Skeletal muscle satellite cell (primary cell): ENCODE measurements around the gene NAP1L4.

Experiments
- H3K27me3 ChIP-seq: 2 replicates; pipeline ENCODE4 v1.7.0; 2013; ENCODE audit warnings: low read length; ENCODE audit not compliant: control insufficient read depth, insufficient read depth
- H3K36me3 ChIP-seq: 2 replicates; pipeline ENCODE4 v1.7.0; 2013; ENCODE audit warnings: mild to moderate bottlenecking, control low read depth, low read length; ENCODE audit not compliant: insufficient read depth
- H3K4me1 ChIP-seq: 2 replicates; pipeline ENCODE4 v1.7.0; 2013; ENCODE audit warnings: low read length; ENCODE audit not compliant: control insufficient read depth, insufficient read depth
- H3K4me2 ChIP-seq: 2 replicates; pipeline ENCODE4 v1.7.0; 2013; ENCODE audit warnings: mild to moderate bottlenecking, low read length
- H3K4me3 ChIP-seq: 2 replicates; pipeline ENCODE4 v1.7.0; 2013; ENCODE audit warnings: low read length
- H3K9ac ChIP-seq: 2 replicates; pipeline ENCODE4 v1.7.0; 2013; ENCODE audit warnings: mild to moderate bottlenecking, low read depth, low read length, moderate library complexity
- H3K9me3 ChIP-seq: replicated peaks from 2 replicates; pipeline ENCODE4 v1.7.0; 2013; ENCODE audit warnings: mild to moderate bottlenecking, control low read depth, low read length

Gene NAP1L4

GRCh38 chr11:2990617-2991451 lies 1.3 kb downstream of the NAP1L4 start:
- H3K27me3 ChIP-seq, result no peaks in the 10 kb centered on the region
- H3K4me3 ChIP-seq, result peak overlapping the region; percentile 80
- H3K4me2 ChIP-seq, result peak overlapping the region; percentile 88
- H3K36me3 ChIP-seq, result peaks cover 3% of the 10 kb centered on the region
- H3K4me1 ChIP-seq, result peaks cover 29% of the 10 kb centered on the region
- H3K9ac ChIP-seq, result peak overlapping the region; percentile 91
- H3K9me3 ChIP-seq, result no peaks in the 10 kb centered on the region

- Histone ChIP-seq H3K4me3 (peak overlapping the region; percentile 80), H3K9me3 (no peaks in the 10 kb centered on the region), H3K4me1 (peaks cover 29% of the 10 kb centered on the region), H3K9ac (peak overlapping the region; percentile 91), H3K4me2 (peak overlapping the region; percentile 88), H3K36me3 (peaks cover 3% of the 10 kb centered on the region), H3K27me3 (no peaks in the 10 kb centered on the region)
These were observed 2.6 kb downstream of the NAP1L4 start for GRCh38 chr11:2989551-2989950.

GRCh38 chr11:2989006-2989405 lies 3.1 kb downstream of the NAP1L4 start:
- no peaks in the 10 kb centered on the region for H3K27me3 ChIP-seq
- peaks cover 29% of the 10 kb centered on the region for H3K4me1 ChIP-seq

GRCh38 chr11:2987881-2988861 lies 4.0 kb downstream of the NAP1L4 start:
- Histone ChIP-seq H3K27me3 (no peaks in the 10 kb centered on the region), H3K9ac (peak overlapping the region; percentile 91), H3K4me3 (peak overlapping the region; percentile 24), H3K9me3 (no peaks in the 10 kb centered on the region), H3K4me2 (peak overlapping the region; percentile 88), H3K36me3 (peaks cover 3% of the 10 kb centered on the region), H3K4me1 (peaks cover 29% of the 10 kb centered on the region)

More at GRCh38 chr11:2989006-2989405, 3.1 kb downstream of the NAP1L4 start:
- peaks cover 3% of the 10 kb centered on the region for H3K36me3 ChIP-seq
- no peaks in the 10 kb centered on the region for H3K9me3 ChIP-seq
- peak overlapping the region; percentile 80 for H3K4me3 ChIP-seq
- peak overlapping the region; percentile 88 for H3K4me2 ChIP-seq
- peak overlapping the region; percentile 91 for H3K9ac ChIP-seq

GRCh38 chr11:2983908-2984307 lies 8.2 kb downstream of the NAP1L4 start:
- Histone ChIP-seq H3K4me2 (no peak overlapping the region), H3K27me3 (no peaks in the 10 kb centered on the region), H3K36me3 (peaks cover 6% of the 10 kb centered on the region), H3K4me3 (no peak overlapping the region), H3K9ac (no peak overlapping the region), H3K9me3 (no peaks in the 10 kb centered on the region), H3K4me1 (peaks cover 12% of the 10 kb centered on the region)

- H3K9me3 ChIP-seq, result no peaks in the 10 kb centered on the region
- no peak overlapping the region for H3K4me3 ChIP-seq
- H3K4me1 ChIP-seq, result no peaks in the 10 kb centered on the region
- no peaks in the 10 kb centered on the region for H3K27me3 ChIP-seq
- peaks cover 20% of the 10 kb centered on the region for H3K36me3 ChIP-seq
- H3K4me2 ChIP-seq, result no peak overlapping the region
- no peak overlapping the region for H3K9ac ChIP-seq
These were observed 9.9 kb downstream of the NAP1L4 start for GRCh38 chr11:2982214-2982613.

GRCh38 chr11:2981130-2981529 lies 11.0 kb downstream of the NAP1L4 start:
- Histone ChIP-seq H3K9ac (no peak overlapping the region), H3K4me2 (no peak overlapping the region), H3K27me3 (no peaks in the 10 kb centered on the region), H3K36me3 (peaks cover 27% of the 10 kb centered on the region), H3K4me3 (no peak overlapping the region), H3K9me3 (no peaks in the 10 kb centered on the region), H3K4me1 (no peaks in the 10 kb centered on the region)

GRCh38 chr11:2980168-2980840 lies 11.8 kb downstream of the NAP1L4 start:
- no peak overlapping the region for H3K4me2 ChIP-seq
- no peak overlapping the region for H3K4me3 ChIP-seq
- H3K9me3 ChIP-seq, result no peaks in the 10 kb centered on the region
- peaks cover 35% of the 10 kb centered on the region for H3K36me3 ChIP-seq
- no peaks in the 10 kb centered on the region for H3K27me3 ChIP-seq
- H3K4me1 ChIP-seq, result no peaks in the 10 kb centered on the region
- no peak overlapping the region for H3K9ac ChIP-seq

GRCh38 chr11:2977113-2977512 lies 15.0 kb downstream of the NAP1L4 start:
- no peaks in the 10 kb centered on the region for H3K9me3 ChIP-seq
- H3K9ac ChIP-seq, result no peak overlapping the region
- no peak overlapping the region for H3K4me2 ChIP-seq
- peaks cover 64% of the 10 kb centered on the region for H3K36me3 ChIP-seq
- H3K4me1 ChIP-seq, result no peaks in the 10 kb centered on the region
- H3K4me3 ChIP-seq, result no peak overlapping the region
- no peaks in the 10 kb centered on the region for H3K27me3 ChIP-seq

- Histone ChIP-seq H3K9ac (no peak overlapping the region), H3K4me3 (no peak overlapping the region), H3K36me3 (peaks cover 71% of the 10 kb centered on the region)
These were observed 15.7 kb downstream of the NAP1L4 start for GRCh38 chr11:2976294-2977063.

More at GRCh38 chr11:2976294-2977063, 15.7 kb downstream of the NAP1L4 start:
- H3K9me3 ChIP-seq, result no peaks in the 10 kb centered on the region
- no peaks in the 10 kb centered on the region for H3K27me3 ChIP-seq
- H3K4me2 ChIP-seq, result no peak overlapping the region
- no peaks in the 10 kb centered on the region for H3K4me1 ChIP-seq
